GM12878 (cell line): ENCODE measurements around the gene FOXA1. TPM values are rescaled to one million over a fixed set of nuclear protein-coding genes. Genes with fewer than 3 reads are reported as not detected.

Experiments used
- ATAC-seq: fragments of 200-7000 bp; cut with Tn5 transposase; 3 replicates; pipeline ENCODE4 v1.9.1; 2020; ENCODE audit warnings: mild to moderate bottlenecking, moderate library complexity
- BruUV-seq: library from RNA; stranded (reverse); fragments of 400-500 nt; replicated peaks from 2 replicates; lab custom pipeline; 2021; lab: Mats Ljungman, UMichigan
- CTCF ChIA-PET: fragments of 300-600 bp; sonication (Branson Sonifier 250); formaldehyde crosslinking; extraction: SDS; loops from one replicate; lab custom pipeline; 2021; ENCODE audit warnings: inconsistent platforms; lab: Yijun Ruan, JAX
- POLR2A ChIA-PET: fragments of 350-600 bp; formaldehyde crosslinking; extraction: SDS; loops from one replicate; lab custom pipeline; 2021; ENCODE audit warnings: inconsistent platforms; lab: Charles Lee
- RAD21 ChIA-PET: fragments of 300-600 bp; sonication (Branson Sonifier 250); formaldehyde crosslinking; loops from one replicate; lab custom pipeline; 2023; ENCODE audit warnings: antibody characterized with exemption; ENCODE audit not compliant: unreplicated experiment; lab: Charles Lee
- SMC1A ChIA-PET: fragments of 300-600 bp; sonication (Branson Sonifier 250); formaldehyde crosslinking; loops from one replicate; lab custom pipeline; 2023; ENCODE audit not compliant: unreplicated experiment, uncharacterized antibody; lab: Charles Lee
- DNase-seq: peaks from one replicate; pipeline ENCODE4 v3.0.0-alpha.2; 2011; ENCODE audit warnings: low read depth, low spot score
- FAIRE-seq: peaks from 3 replicates; lab custom pipeline; 2011; peaks lifted over from hg19 to GRCh38; lab: Jason Lieb, UNC
- H2AFZ ChIP-seq: 2 replicates; pipeline ENCODE4 v1.6.0; 2011; ENCODE audit warnings: low read depth, low read length, control low read depth; ENCODE audit not compliant: control insufficient read depth
- H3K27ac ChIP-seq: 2 replicates; pipeline ENCODE4 v1.5.1; 2011; ENCODE audit warnings: control low read depth; ENCODE audit not compliant: control insufficient read depth, insufficient read depth
- H3K27me3 ChIP-seq, 2 experiments: replicated peaks in 1 of 2; 2 replicates each; pipeline versions ENCODE4 v1.6.0 to v1.6.1; 2011; ENCODE audit warnings: low read length in 1 of 2; ENCODE audit not compliant: control insufficient read depth in 2 of 2, insufficient read depth in 2 of 2
- H3K36me3 ChIP-seq, 2 experiments: 2 replicates each; pipeline ENCODE4 v1.5.1; 2011; ENCODE audit warnings: low read length in 1 of 2; ENCODE audit not compliant: control insufficient read depth in 2 of 2, insufficient read depth in 2 of 2
- H3K4me1 ChIP-seq: 2 replicates; pipeline ENCODE4 v1.6.1; 2011; ENCODE audit warnings: mild to moderate bottlenecking, low read length, moderate library complexity, mixed read lengths; ENCODE audit not compliant: control insufficient read depth, insufficient read depth
- H3K4me2 ChIP-seq: 2 replicates; pipeline ENCODE4 v1.6.0; 2011; ENCODE audit warnings: control low read depth; ENCODE audit not compliant: control insufficient read depth, insufficient read depth
- H3K4me3 ChIP-seq: fragments of 200-600 bp; sonication (generic); 2 replicates; pipeline ENCODE4 v1.5.1; 2016
- H3K79me2 ChIP-seq: 2 replicates; pipeline ENCODE4 v1.6.0; 2011; ENCODE audit warnings: low read length; ENCODE audit not compliant: control insufficient read depth, insufficient read depth
- H3K9ac ChIP-seq: 2 replicates; pipeline ENCODE4 v1.8.0; 2011; ENCODE audit warnings: low read length, control low read depth, mixed read lengths; ENCODE audit not compliant: control insufficient read depth, insufficient read depth
- H3K9me3 ChIP-seq: replicated peaks from 3 replicates; pipeline ENCODE4 v1.5.1; 2011; ENCODE audit warnings: mild to moderate bottlenecking, low read length; ENCODE audit not compliant: control insufficient read depth, insufficient read depth
- H4K20me1 ChIP-seq: 2 replicates; pipeline ENCODE4 v1.6.0; 2011; ENCODE audit not compliant: control insufficient read depth, insufficient read depth
- CTCF ChIP-seq, 3 experiments: IDR thresholded peaks in 2 of 3; conservative IDR thresholded peaks in 1 of 3; 2 replicates each; pipeline ENCODE4 v1.5.1; 2011; ENCODE audit warnings: low read depth in 3 of 3, low read length in 3 of 3, mild to moderate bottlenecking in 3 of 3, control low read depth in 2 of 3, moderate library complexity in 2 of 3, inconsistent platforms in 1 of 3, mixed read lengths in 1 of 3; ENCODE audit not compliant: control insufficient read depth in 2 of 3, insufficient read depth in 1 of 3; ENCODE audit errors: extremely low read depth in 1 of 3
- EP300 ChIP-seq, 2 experiments: fragments of 150-350 bp in 1 of 2; IDR thresholded peaks; 2 replicates each; pipeline ENCODE4 v1.6.1; 2011 to 2012; ENCODE audit warnings: low read depth in 2 of 2, low read length in 2 of 2, borderline replicate concordance in 1 of 2, improper control_type of control experiment in 1 of 2, inconsistent platforms in 1 of 2; ENCODE audit not compliant: control insufficient read depth in 1 of 2
- HDAC6 ChIP-seq: fragments of 200-600 bp; sonication (generic); IDR thresholded peaks from one replicate; pipeline ENCODE4 v1.8.0; 2017; ENCODE audit warnings: antibody characterized with exemption; ENCODE audit not compliant: unreplicated experiment
- IRF3 ChIP-seq: fragments of 450-650 bp; IDR thresholded peaks from 2 replicates; pipeline ENCODE4 v1.6.1; 2014; ENCODE audit warnings: mild to moderate bottlenecking
- IRF4 ChIP-seq: IDR thresholded peaks from 2 replicates; pipeline ENCODE4 v1.6.1; 2011; ENCODE audit warnings: low read depth, low read length
- NR2C2 ChIP-seq: IDR thresholded peaks from 2 replicates; pipeline ENCODE4 v1.6.1; 2011; ENCODE audit warnings: borderline replicate concordance, low read depth; ENCODE audit not compliant: control insufficient read depth, insufficient read length
- POLR2AphosphoS2 ChIP-seq: IDR thresholded peaks from 2 replicates; pipeline ENCODE4 v1.6.1; 2011; ENCODE audit warnings: low read depth, mild to moderate bottlenecking, low read length, improper control_type of control experiment, moderate library complexity
- POU2F2 ChIP-seq: IDR thresholded peaks from 3 replicates; pipeline ENCODE4 v1.6.1; 2011; ENCODE audit warnings: low read depth, mild to moderate bottlenecking, low read length, borderline replicate concordance
- RB1 ChIP-seq: fragments of 450-650 bp; formaldehyde crosslinking; IDR thresholded peaks from 2 replicates; pipeline ENCODE4 v1.6.1; 2017; ENCODE audit warnings: mild to moderate bottlenecking, borderline replicate concordance
- RELA ChIP-seq: fragments of 450-650 bp; IDR thresholded peaks from 2 replicates; pipeline ENCODE4 v1.8.0; 2014; ENCODE audit warnings: borderline replicate concordance; ENCODE audit not compliant: partially characterized antibody
- SP1 ChIP-seq: IDR thresholded peaks from one replicate; pipeline ENCODE4 v1.6.1; 2011; ENCODE audit warnings: low read depth, low read length
- SREBF1 ChIP-seq: IDR thresholded peaks from 2 replicates; pipeline ENCODE4 v1.6.1; 2012; ENCODE audit warnings: mild to moderate bottlenecking, low read length
- TCF3 ChIP-seq: IDR thresholded peaks from 2 replicates; pipeline ENCODE4 v1.6.1; 2012; ENCODE audit warnings: low read depth, mild to moderate bottlenecking, low read length, borderline replicate concordance; ENCODE audit not compliant: insufficient read depth
- USF1 ChIP-seq: IDR thresholded peaks from 2 replicates; pipeline ENCODE4 v1.6.1; 2011; ENCODE audit warnings: borderline replicate concordance, low read depth, mild to moderate bottlenecking, moderate library complexity, mixed read lengths, low read length; ENCODE audit not compliant: insufficient read depth; ENCODE audit errors: extremely low read length
- ZNF622 ChIP-seq: fragments of 450-650 bp; IDR thresholded peaks from 2 replicates; pipeline ENCODE4 v1.6.1; 2017; ENCODE audit warnings: mild to moderate bottlenecking, inconsistent platforms
- ZSCAN29 ChIP-seq: fragments of 450-650 bp; IDR thresholded peaks from 2 replicates; pipeline ENCODE4 v1.6.1; 2017; ENCODE audit warnings: mild to moderate bottlenecking, moderate library complexity
- WGBS: methylation state at CpG from one replicate; pipeline ENCODE4 v1.1.6; 2016; ENCODE audit warnings: low lambda C conversion rate; ENCODE audit not compliant: insufficient replicate concordance, insufficient coverage; ENCODE audit errors: missing lambda C conversion rate; 5-methylcytosine and 5-hydroxymethylcytosine counted together
- in situ Hi-C: fragments of 300-500 bp; cut with MboI; formaldehyde crosslinking; loops from 9 replicates; pipeline ENCODE4 v1.14.3; 2018; ENCODE audit warnings: mixed read lengths
- intact Hi-C: fragments of 100-400 bp; cut with micrococcal nuclease; formaldehyde crosslinking; loops from one replicate; pipeline ENCODE4 v1.14.2; 2022; ENCODE audit not compliant: unreplicated experiment
- polyA plus RNA-seq, 11 experiments: library from polyadenylated mRNA; depleted of rRNA in 4 of 11; unstranded in 6 of 11; stranded (reverse) in 5 of 11; fragments of >200 nt; fragmentation: Nextera tagmentation in 4 of 11; fragmentation: Illumina TruSeq in 1 of 11; extraction: Ambion mirVana in 4 of 11; extraction: Trizol in 1 of 11; gene quantifications; 1 replicate in 1 of 11; 2 replicates in 10 of 11; pipeline versions ENCODE4 v1.2.1 to v1.2.3, GENCODE V29; 2011 to 2016; ENCODE audit warnings: inconsistent platforms in 2 of 11, missing spikeins in 2 of 11, low read depth in 1 of 11
- total RNA-seq, 4 experiments: library from RNA; depleted of rRNA in 3 of 4; stranded (reverse); fragments of >200 nt in 3 of 4; fragmentation: Illumina TruSeq in 1 of 4; extraction: Trizol in 1 of 4; gene quantifications; 2 replicates each; pipeline versions ENCODE4 v1.2.1 to v1.2.3, GENCODE V29; 2013 to 2021

FOXA1 gene
- total and polyA plus RNA-seq, 10 of the 15 experiments (the other 5 are each of a cell fraction or from before 2014, with no cell fraction given): 0.03 to 0.18 (median 0.06) TPM; not detected in 7

- Histone ChIP-seq H3K4me3 (no peak overlapping the region), H3K4me1 (no peaks in the 10 kb centered on the region), H3K9me3 (no peaks in the 10 kb centered on the region; the same call in 2 of the 3 replicates), H3K36me3 (no peaks in the 10 kb centered on the region), H3K27me3 (no peaks in the 10 kb centered on the region), H2AFZ (no peak overlapping the region), H3K4me2 (no peak overlapping the region), H3K27ac (no peak overlapping the region), H3K9ac (no peak overlapping the region), H4K20me1 (no peaks in the 10 kb centered on the region), H3K79me2 (no peaks in the 10 kb centered on the region)
- ChIA-PET SMC1A (no interaction called here), RAD21 (no interaction called here), POLR2A (no interaction called here), CTCF (no interaction called here)
- DNase-seq (no peak), ATAC-seq (no peak), FAIRE-seq (no peak)
- no TSS peak for BruUV-seq
- WGBS: 23% methylated on average over 9 of the region's 9 CpGs
- TF ChIP-seq TCF3 (no peak), ZNF622 (no peak), POU2F2 (no peak), EP300 (IDR thresholded peaks at IDR 0.05; ENCODE audit: borderline replicate concordance in 1 of 2, control insufficient read depth in 1 of 2, low read depth in 2 of 2, low read length in 2 of 2) (no peak), POLR2AphosphoS2 (no peak), RB1 (no peak), USF1 (no peak), IRF4 (no peak), IRF3 (no peak), RELA (no peak), CTCF (IDR thresholded peaks at IDR 0.05 in 2 of 3, conservative IDR thresholded peaks at IDR 0.05 in 1 of 3; ENCODE audit: control insufficient read depth in 2 of 3, extremely low read depth in 1 of 3, insufficient read depth in 1 of 3, low read depth in 3 of 3, low read length in 3 of 3) (no peak), HDAC6 (no peak), NR2C2 (no peak), SP1 (no peak), SREBF1 (no peak), ZSCAN29 (no peak)
- in situ Hi-C loops (no loop called here), intact Hi-C loops (no loop called here)
These were observed 30.8 kb upstream of the FOXA1 start for GRCh38 chr14:37625597-37626595.
